LHCN-M2 (cell line): ENCODE results near the gene ACSM3. TPM values are rescaled to one million over a fixed set of nuclear protein-coding genes. Genes with fewer than 3 reads are reported as not detected.

ENCODE experiments used
- total RNA-seq: library from RNA; depleted of rRNA; stranded (reverse); fragments of >200 nt; gene quantifications from 2 replicates; pipeline ENCODE4 v1.2.3, GENCODE V29; 2014; rRNA removed

ACSM3 gene
- total RNA-seq, 1 experiment from 2014 or later = not detected

Other genes starting within 250 kb of the ACSM3 start
- not detected in 2 replicates for gene ACSM2B, start 187.6 kb upstream of the ACSM3 start, total RNA-seq
- gene ACSM1, start 66.3 kb upstream of the ACSM3 start, total RNA-seq = not detected in 2 replicates
- gene THUMPD1, start 22.2 kb upstream of the ACSM3 start, total RNA-seq = 45.8 and 59.9 TPM in 2 replicates
- 41.1 and 43.5 TPM in 2 replicates for gene ERI2, start 42.5 kb downstream of the ACSM3 start, total RNA-seq
- gene REXO5, start 42.5 kb downstream of the ACSM3 start, total RNA-seq = 29.4 and 33.5 TPM in 2 replicates
- 28.2 and 30.0 TPM in 2 replicates for gene DCUN1D3, start 136.3 kb downstream of the ACSM3 start, total RNA-seq
- 80.2 and 87.4 TPM in 2 replicates for gene LYRM1, start 136.8 kb downstream of the ACSM3 start, total RNA-seq